Activated CD8-positive, alpha-beta T cell treated with anti-CD3 and anti-CD28 coated beads, Interleukin-2, amount 10 ng/mL, durations not matched to agents 7 days and 5 days (primary cell): ENCODE results near the gene NPNT. TPM values are rescaled to one million over a fixed set of nuclear protein-coding genes. Genes with fewer than 3 reads are reported as not detected.

Source experiments
- ATAC-seq: fragments of 150-1000 bp; cut with Tn5 transposase; one replicate; pipeline ENCODE4 v1.10.0; 2021; ENCODE audit warnings: moderate library complexity
- CTCF ChIA-PET: fragments of 350-600 bp; sonication (Branson Sonifier 250); formaldehyde crosslinking; loops from one replicate; lab custom pipeline; 2021; ENCODE audit warnings: antibody characterized with exemption; lab: Charles Lee
- POLR2A ChIA-PET: fragments of 350-600 bp; sonication (Branson Sonifier 250); formaldehyde crosslinking; loops from one replicate; lab custom pipeline; 2021; ENCODE audit warnings: antibody characterized with exemption; lab: Charles Lee
- DNase-seq: peaks from one replicate; pipeline ENCODE4 v3.0.0-alpha.2; 2020
- H3K27ac Mint-ChIP-seq: one replicate; pipeline ENCODE4 v1.8.0; 2021; ENCODE audit warnings: mild to moderate bottlenecking, mixed read lengths
- H3K27me3 Mint-ChIP-seq: one replicate; pipeline ENCODE4 v1.8.0; 2021; ENCODE audit warnings: low read depth, mixed read lengths
- H3K36me3 Mint-ChIP-seq: one replicate; pipeline ENCODE4 v1.8.0; 2021; ENCODE audit warnings: low read depth, mixed read lengths
- H3K4me1 Mint-ChIP-seq: one replicate; pipeline ENCODE4 v1.8.0; 2021; ENCODE audit warnings: low read depth, mixed read lengths
- H3K4me3 Mint-ChIP-seq: one replicate; pipeline ENCODE4 v1.8.0; 2021; ENCODE audit warnings: mild to moderate bottlenecking, mixed read lengths
- H3K9me3 Mint-ChIP-seq: one replicate; pipeline ENCODE4 v1.8.0; 2022; ENCODE audit warnings: mixed read lengths; ENCODE audit not compliant: insufficient read depth
- total RNA-seq, 2 experiments: library from RNA; stranded (reverse); gene quantifications; one replicate each; pipeline ENCODE4 v1.2.3, GENCODE V29; 2021

Gene NPNT
- total RNA-seq, 2 experiments from 2014 or later: not detected

- Mint-ChIP-seq H3K4me3 (no peak overlapping the region), H3K27me3 (no peaks in the 10 kb centered on the region)
- ATAC-seq: no peak
Measured at GRCh38 chr4:105979506-105979905, 84.2 kb downstream of the NPNT start.

GRCh38 chr4:105988671-105989070 is 93.4 kb downstream of the NPNT start:
- Mint-ChIP-seq H3K36me3 (no peaks in the 10 kb centered on the region), H3K27ac (no peak overlapping the region), H3K27me3 (no peaks in the 10 kb centered on the region), H3K4me3 (no peak overlapping the region), H3K9me3 (no peaks in the 10 kb centered on the region), H3K4me1 (no peaks in the 10 kb centered on the region)
- ATAC-seq: no peak
- no peak for DNase-seq
- ChIA-PET POLR2A (no interaction called here), CTCF (no interaction called here)

More at GRCh38 chr4:105979506-105979905, 84.2 kb downstream of the NPNT start:
- Mint-ChIP-seq H3K4me1 (no peaks in the 10 kb centered on the region), H3K36me3 (no peaks in the 10 kb centered on the region), H3K9me3 (no peaks in the 10 kb centered on the region), H3K27ac (no peak overlapping the region)
- CTCF ChIA-PET: no interaction called here
- DNase-seq: no peak
- POLR2A ChIA-PET: no interaction called here

- DNase-seq (no peak), ATAC-seq (no peak)
- H3K4me3 Mint-ChIP-seq: no peak overlapping the region
- no peaks in the 10 kb centered on the region for H3K4me1 Mint-ChIP-seq
- no peak overlapping the region for H3K27ac Mint-ChIP-seq
- no peaks in the 10 kb centered on the region for H3K27me3 Mint-ChIP-seq
- no peaks in the 10 kb centered on the region for H3K9me3 Mint-ChIP-seq
- H3K36me3 Mint-ChIP-seq: no peaks in the 10 kb centered on the region
- POLR2A ChIA-PET: no interaction called here
- CTCF ChIA-PET: no interaction called here
Measured at GRCh38 chr4:105989485-105990242, 94.4 kb downstream of the NPNT start.

- H3K4me1 Mint-ChIP-seq: no peaks in the 10 kb centered on the region
- no peak overlapping the region for H3K27ac Mint-ChIP-seq
- ChIA-PET CTCF (no interaction called here), POLR2A (no interaction called here)
- H3K9me3 Mint-ChIP-seq: no peaks in the 10 kb centered on the region
- H3K36me3 Mint-ChIP-seq: no peaks in the 10 kb centered on the region
- ATAC-seq (no peak), DNase-seq (no peak)
- no peak overlapping the region for H3K4me3 Mint-ChIP-seq
- H3K27me3 Mint-ChIP-seq: no peaks in the 10 kb centered on the region
Measured at GRCh38 chr4:105990933-105991332, 95.7 kb downstream of the NPNT start.

GRCh38 chr4:105991726-105992125 is 96.5 kb downstream of the NPNT start:
- H3K4me3 Mint-ChIP-seq: no peak overlapping the region
- H3K9me3 Mint-ChIP-seq: no peaks in the 10 kb centered on the region
- no peaks in the 10 kb centered on the region for H3K36me3 Mint-ChIP-seq
- no peaks in the 10 kb centered on the region for H3K27me3 Mint-ChIP-seq
- ATAC-seq (no peak), DNase-seq (no peak)
- ChIA-PET POLR2A (no interaction called here), CTCF (no interaction called here)
- H3K27ac Mint-ChIP-seq: no peak overlapping the region
- no peaks in the 10 kb centered on the region for H3K4me1 Mint-ChIP-seq

GRCh38 chr4:105992641-105993305 is 97.5 kb downstream of the NPNT start:
- no peaks in the 10 kb centered on the region for H3K36me3 Mint-ChIP-seq
- CTCF ChIA-PET: no interaction called here
- no peaks in the 10 kb centered on the region for H3K27me3 Mint-ChIP-seq
- POLR2A ChIA-PET: no interaction called here
- H3K4me1 Mint-ChIP-seq: no peaks in the 10 kb centered on the region
- ATAC-seq (no peak), DNase-seq (no peak)
- no peaks in the 10 kb centered on the region for H3K9me3 Mint-ChIP-seq
- H3K27ac Mint-ChIP-seq: no peak overlapping the region
- no peak overlapping the region for H3K4me3 Mint-ChIP-seq

- ATAC-seq: no peak
- Mint-ChIP-seq H3K4me3 (no peak overlapping the region), H3K27ac (no peak overlapping the region), H3K27me3 (no peaks in the 10 kb centered on the region), H3K36me3 (no peaks in the 10 kb centered on the region), H3K4me1 (no peaks in the 10 kb centered on the region), H3K9me3 (no peaks in the 10 kb centered on the region)
- CTCF ChIA-PET: no interaction called here
- POLR2A ChIA-PET: no interaction called here
- DNase-seq: no peak
Measured at GRCh38 chr4:105994061-105994460, 98.8 kb downstream of the NPNT start.

GRCh38 chr4:105994841-105995501 is 99.7 kb downstream of the NPNT start:
- no peak for ATAC-seq
- H3K27ac Mint-ChIP-seq: no peak overlapping the region
- H3K9me3 Mint-ChIP-seq: no peaks in the 10 kb centered on the region
- no peak overlapping the region for H3K4me3 Mint-ChIP-seq
- no peak for DNase-seq
- H3K36me3 Mint-ChIP-seq: no peaks in the 10 kb centered on the region
- POLR2A ChIA-PET: no interaction called here
- CTCF ChIA-PET: no interaction called here
- no peaks in the 10 kb centered on the region for H3K27me3 Mint-ChIP-seq
- no peaks in the 10 kb centered on the region for H3K4me1 Mint-ChIP-seq

- Mint-ChIP-seq H3K4me3 (no peak overlapping the region), H3K9me3 (no peaks in the 10 kb centered on the region), H3K27me3 (no peaks in the 10 kb centered on the region), H3K4me1 (no peaks in the 10 kb centered on the region), H3K36me3 (no peaks in the 10 kb centered on the region), H3K27ac (no peak overlapping the region)
- no peak for DNase-seq
- CTCF ChIA-PET: no interaction called here
- POLR2A ChIA-PET: no interaction called here
- no peak for ATAC-seq
Measured at GRCh38 chr4:105996845-105997244, 101.6 kb downstream of the NPNT start.

GRCh38 chr4:105998171-105999063 is 103.1 kb downstream of the NPNT start:
- no peak overlapping the region for H3K27ac Mint-ChIP-seq
- no peaks in the 10 kb centered on the region for H3K4me1 Mint-ChIP-seq
- DNase-seq (no peak), ATAC-seq (no peak)
- H3K27me3 Mint-ChIP-seq: no peaks in the 10 kb centered on the region
- CTCF ChIA-PET: no interaction called here
- no peak overlapping the region for H3K4me3 Mint-ChIP-seq
- POLR2A ChIA-PET: no interaction called here
- H3K36me3 Mint-ChIP-seq: no peaks in the 10 kb centered on the region
- H3K9me3 Mint-ChIP-seq: no peaks in the 10 kb centered on the region

GRCh38 chr4:106002994-106003393 is 107.7 kb downstream of the NPNT start:
- no peaks in the 10 kb centered on the region for H3K27me3 Mint-ChIP-seq
- no peaks in the 10 kb centered on the region for H3K9me3 Mint-ChIP-seq
- ATAC-seq (no peak), DNase-seq (no peak)
- ChIA-PET POLR2A (no interaction called here), CTCF (no interaction called here)
- H3K4me1 Mint-ChIP-seq: no peaks in the 10 kb centered on the region
- no peak overlapping the region for H3K4me3 Mint-ChIP-seq
- no peak overlapping the region for H3K27ac Mint-ChIP-seq
- H3K36me3 Mint-ChIP-seq: no peaks in the 10 kb centered on the region
